Activated gamma-delta T cell treated with Interleukin-2 at 50 U/mL for 16 hours (primary cell): ENCODE results near the gene AKAP1.

Experiments used
- DNase-seq: peaks from one replicate; pipeline ENCODE4 v3.0.0-alpha.2; 2020

The AKAP1 gene, protein sequence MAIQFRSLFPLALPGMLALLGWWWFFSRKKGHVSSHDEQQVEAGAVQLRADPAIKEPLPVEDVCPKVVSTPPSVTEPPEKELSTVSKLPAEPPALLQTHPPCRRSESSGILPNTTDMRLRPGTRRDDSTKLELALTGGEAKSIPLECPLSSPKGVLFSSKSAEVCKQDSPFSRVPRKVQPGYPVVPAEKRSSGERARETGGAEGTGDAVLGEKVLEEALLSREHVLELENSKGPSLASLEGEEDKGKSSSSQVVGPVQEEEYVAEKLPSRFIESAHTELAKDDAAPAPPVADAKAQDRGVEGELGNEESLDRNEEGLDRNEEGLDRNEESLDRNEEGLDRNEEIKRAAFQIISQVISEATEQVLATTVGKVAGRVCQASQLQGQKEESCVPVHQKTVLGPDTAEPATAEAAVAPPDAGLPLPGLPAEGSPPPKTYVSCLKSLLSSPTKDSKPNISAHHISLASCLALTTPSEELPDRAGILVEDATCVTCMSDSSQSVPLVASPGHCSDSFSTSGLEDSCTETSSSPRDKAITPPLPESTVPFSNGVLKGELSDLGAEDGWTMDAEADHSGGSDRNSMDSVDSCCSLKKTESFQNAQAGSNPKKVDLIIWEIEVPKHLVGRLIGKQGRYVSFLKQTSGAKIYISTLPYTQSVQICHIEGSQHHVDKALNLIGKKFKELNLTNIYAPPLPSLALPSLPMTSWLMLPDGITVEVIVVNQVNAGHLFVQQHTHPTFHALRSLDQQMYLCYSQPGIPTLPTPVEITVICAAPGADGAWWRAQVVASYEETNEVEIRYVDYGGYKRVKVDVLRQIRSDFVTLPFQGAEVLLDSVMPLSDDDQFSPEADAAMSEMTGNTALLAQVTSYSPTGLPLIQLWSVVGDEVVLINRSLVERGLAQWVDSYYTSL

DNA sequence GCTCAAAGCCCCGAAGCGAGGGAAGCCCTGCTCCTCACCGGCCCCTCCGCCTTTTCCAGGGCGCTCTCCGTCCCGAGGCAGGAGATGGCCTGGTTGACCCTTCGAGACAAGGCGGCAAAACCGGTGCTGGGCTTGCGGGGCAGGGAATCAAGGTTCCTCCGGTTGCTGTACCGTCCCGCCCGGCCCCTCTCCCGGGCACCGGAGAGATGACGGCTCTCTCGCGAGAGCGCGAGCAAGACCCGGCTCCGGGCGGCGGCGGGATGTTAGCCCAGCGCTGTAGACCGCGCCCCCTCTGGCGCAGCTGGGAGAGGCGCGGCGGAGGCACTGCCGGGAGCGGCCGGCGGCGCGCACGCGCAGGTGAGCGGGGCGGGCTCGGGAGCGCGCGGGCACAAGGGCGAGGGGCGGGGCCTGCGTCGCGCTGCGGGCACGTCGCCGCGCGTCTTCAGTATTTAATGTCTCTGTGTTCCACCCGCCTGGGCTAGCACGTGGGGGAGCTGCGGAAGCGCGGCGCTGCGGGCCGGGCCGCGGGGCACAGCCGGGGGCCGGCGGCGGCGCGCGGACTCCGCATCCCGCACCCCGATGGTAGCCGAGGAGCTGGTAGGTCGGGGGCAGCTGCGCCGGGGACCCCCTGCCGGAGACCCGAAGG lies at the start of gene AKAP1:
TSS of gene AKAP1 (plus strand) at position 445 of the 646 bp plus-strand sequence. CDS start 20,219 bp downstream, outside the sequence.
- DNase-seq: peak; percentile 92

GRCh38 chr17:57035971-57036481 lies 49.0 kb upstream of the AKAP1 start:
- DNase-seq: no peak

DNA sequence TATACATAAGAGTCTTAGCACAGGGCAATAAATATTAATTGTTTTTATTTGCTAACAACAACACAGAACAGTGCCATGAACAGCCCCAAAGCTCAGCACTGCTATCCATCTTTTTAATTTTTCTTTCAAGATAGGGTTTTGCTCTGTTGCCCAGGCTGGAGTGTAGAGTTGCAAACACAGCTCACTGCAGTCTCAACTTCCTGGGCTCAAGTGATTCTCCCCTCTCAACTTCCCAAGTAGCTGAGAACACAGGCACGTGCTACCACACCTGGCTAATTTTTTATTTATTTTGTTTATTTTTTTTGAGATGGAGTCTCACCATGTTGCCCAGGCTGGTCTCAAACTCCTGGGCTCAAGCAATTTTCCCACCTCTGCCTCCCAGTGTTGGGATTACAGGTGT lies 47.6 kb upstream of the AKAP1 start:
- no peak for DNase-seq

- DNase-seq: no peak
These were observed 46.6 kb upstream of the AKAP1 start for GRCh38 chr17:57038486-57038885.

DNA sequence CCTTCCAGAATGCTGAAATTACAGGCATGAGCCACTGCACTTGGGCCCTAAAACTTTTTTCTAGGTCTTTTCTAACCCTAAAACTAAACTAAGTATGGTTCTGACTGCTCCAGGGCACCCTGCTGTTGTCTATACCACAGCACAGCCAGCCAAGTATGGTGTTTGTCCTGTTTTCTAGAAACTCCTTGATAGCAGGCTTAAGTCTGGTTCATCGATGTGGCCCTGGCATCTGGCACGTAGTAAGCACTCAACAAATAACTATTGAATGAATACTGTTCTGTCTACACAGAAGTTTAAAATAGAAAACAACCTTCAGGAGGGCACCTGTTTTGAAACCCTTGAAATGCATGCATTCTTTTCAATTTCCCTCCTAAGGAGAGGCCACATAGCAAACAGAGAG lies 44.5 kb upstream of the AKAP1 start:
- DNase-seq: no peak

GRCh38 chr17:57043276-57043675 lies 41.8 kb upstream of the AKAP1 start:
- DNase-seq: no peak

DNA sequence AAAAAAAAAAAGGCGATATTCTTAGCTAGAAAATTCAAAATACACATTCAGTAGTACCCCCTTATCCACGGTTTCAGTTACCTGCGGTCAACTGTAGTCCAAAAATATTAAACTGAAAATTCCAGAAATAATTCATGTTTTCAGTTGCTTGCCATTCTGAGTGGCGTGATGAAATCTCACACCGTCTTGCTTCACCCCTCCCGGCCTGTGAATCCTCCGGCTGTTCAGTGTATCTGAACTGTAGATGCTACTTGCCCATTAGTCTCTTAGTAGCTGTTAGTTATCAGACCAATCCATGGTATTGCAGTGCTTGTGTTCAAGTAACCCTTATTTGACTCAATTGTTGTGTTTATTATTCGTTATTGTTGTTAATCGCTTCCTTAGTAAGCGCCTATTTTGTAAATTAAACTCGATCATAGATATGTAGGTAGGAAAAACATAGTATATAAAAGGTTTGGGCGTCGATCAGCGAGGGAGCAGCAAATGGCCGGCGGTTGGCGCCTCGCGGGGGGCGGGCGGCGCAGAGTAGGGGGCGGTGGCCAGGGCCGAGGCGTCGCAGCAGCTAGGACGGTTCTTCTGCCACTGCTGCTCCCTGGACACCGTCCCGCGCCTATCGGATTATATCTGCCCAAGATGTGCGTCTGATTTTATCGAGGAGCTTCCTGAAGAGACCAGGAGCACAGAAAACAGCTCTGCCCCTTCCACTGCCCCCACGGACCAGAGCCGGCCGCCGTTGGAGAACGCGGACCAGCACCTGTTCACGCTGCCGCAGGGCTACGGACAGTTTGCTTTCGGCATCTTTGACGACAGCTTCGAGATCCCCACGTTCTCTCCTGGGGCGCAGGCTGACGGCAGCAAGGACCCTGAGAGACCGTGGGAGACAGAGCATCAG lies 39.8 kb upstream of the AKAP1 start:
- no peak for DNase-seq

GRCh38 chr17:57045868-57046704 lies 39.0 kb upstream of the AKAP1 start:
- peak; percentile 6 for DNase-seq

GRCh38 chr17:57046749-57047148 lies 38.3 kb upstream of the AKAP1 start:
- no peak for DNase-seq

DNA sequence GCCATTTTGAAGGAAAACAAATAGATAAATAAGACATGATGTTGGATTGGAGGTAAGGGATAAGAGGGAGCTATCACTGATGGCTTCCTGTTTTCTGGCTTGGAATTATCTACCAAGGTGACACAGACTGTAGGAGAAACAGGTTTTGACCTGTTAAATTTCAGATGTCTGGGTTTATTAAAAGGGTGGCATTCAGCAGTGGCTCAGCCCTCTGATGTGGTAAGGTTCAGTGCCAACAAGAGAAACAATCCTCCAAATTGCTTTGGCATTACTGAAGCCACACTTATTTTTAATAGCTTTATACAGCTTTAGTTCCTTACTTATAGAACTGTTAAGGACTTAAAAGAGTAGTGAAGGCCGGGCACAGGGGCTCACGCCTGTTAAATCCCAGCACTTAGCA lies 37.0 kb upstream of the AKAP1 start:
- DNase-seq: no peak

DNA sequence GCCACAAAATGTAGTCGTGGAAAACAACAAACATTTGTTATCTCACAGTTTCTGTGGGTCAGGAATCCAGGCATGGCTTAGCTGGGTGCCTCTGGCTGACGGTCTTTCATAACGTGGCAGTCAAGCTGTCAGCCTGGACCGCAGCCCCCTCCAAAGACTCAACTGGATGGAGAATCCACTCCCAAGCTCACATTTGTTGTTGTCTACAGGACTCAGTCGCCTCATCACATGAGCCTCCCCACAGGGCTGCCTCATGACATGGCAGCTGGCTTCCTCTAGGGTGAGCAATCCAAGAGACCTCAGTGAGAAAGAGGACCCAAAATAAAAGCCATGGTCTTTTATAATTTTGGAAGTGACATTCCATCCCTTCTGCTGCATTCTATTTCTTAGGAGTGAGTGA lies 34.7 kb upstream of the AKAP1 start:
- no peak for DNase-seq

DNA sequence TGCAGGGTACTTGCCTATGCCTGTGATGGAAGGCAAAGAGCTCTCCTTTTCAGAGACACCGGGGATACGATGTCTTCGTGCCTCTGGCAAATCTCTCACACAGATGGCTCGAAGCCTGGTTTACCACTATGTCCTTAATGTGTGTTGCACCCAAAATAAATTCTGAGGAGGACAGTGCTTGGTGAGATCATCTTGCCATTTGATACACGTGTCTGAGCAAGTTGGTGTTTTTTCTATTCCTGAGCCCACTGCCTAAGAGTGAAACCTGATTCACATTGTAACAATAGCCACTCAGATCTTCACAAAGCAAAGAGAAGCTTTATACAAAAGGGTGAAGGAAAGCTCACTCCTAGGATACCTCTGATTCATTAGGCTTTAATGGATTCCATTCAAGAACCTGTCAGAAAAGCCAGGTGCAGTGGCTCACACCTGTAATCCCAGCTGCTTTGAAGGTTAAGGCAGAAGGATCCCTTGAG lies 33.1 kb upstream of the AKAP1 start:
- no peak for DNase-seq

GRCh38 chr17:57062865-57063264 lies 22.2 kb upstream of the AKAP1 start:
- DNase-seq: no peak

DNA sequence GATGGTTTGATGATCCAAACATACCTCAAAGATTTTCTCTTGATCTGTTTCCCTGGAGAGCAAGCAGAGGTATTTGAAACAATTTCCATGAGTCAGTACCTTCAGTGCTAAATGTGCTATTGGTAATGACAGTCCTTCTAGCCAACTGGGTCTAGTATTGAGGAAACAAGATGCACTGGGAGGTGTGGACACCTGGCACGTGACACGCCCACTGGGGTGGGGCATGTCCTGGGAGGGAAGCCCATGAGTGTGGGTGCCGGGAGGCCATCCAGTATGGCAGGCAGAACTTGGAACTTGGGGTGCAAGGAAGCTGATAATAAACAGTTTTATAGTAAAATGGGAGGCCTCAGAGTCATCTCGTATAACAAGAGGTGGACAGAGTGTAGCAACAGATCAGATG lies 17.9 kb upstream of the AKAP1 start:
- DNase-seq: no peak

GRCh38 chr17:57067781-57068180 lies 17.3 kb upstream of the AKAP1 start:
- no peak for DNase-seq

DNA sequence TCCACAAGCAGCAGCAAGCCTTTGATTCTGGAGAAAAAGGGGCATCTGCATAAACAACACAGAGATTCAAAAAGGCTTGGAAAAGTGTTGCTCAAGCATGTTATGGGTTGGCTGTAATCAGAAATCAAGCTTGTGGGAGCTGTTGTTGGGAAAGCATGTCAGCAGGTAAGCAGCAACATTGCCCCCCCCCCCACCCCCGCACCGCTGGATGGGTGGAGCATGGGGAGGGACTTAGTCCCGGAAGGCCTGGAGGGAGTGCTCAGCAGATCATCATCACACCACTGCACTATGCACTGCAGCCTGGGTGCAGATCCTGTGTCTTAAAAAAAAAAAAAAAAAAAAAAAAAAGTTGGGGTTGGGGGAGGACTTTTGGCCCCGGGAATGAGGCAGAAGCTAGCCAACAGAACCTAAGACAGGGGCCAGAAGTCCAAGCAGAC lies 16.8 kb upstream of the AKAP1 start:
- no peak for DNase-seq

GRCh38 chr17:57068707-57069106 lies 16.3 kb upstream of the AKAP1 start:
- DNase-seq: no peak

- no peak for DNase-seq
These were observed 12.8 kb upstream of the AKAP1 start for GRCh38 chr17:57071991-57072944.

DNA sequence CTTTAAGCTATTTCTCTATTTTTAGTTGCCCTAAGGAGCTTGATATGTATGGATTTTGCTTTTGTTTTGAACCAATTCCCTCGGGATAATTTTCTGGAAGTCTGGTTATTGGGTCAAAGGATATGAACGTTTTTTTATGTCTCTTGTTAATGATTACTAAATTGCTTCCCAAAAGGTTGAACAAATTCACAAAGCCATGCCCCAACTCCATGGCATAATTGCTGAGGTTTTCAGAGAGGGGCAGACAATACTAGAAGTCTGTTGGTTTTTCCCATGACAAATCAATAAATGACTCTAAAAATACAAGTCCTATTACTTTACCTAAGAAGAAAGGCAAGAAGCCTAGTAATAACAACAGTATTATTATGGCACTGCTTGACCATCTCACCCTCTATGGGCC lies 11.4 kb upstream of the AKAP1 start:
- no peak for DNase-seq

DNA sequence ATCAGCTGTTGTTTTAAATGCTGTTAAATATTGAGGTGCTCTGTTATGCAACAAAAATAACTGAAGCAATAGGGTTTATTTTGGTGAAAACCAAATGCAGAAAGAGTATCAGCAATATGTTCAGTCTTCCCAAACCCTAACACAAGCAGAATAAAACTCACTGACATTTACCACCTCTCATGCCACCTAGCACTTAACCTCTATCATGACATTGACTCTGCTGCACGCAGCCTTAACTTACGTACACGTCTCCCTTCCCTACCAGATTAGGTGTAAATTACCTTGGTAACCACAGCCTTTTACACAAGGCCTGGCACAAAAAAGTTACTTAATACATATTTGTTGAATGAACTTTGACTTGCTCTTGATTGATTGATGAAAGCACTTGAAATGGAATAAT lies 9.9 kb upstream of the AKAP1 start:
- DNase-seq: no peak
